CD4-positive, CD25-positive, alpha-beta regulatory T cell (primary cell): ENCODE measurements around the gene CSTB. TPM values are rescaled to one million over a fixed set of nuclear protein-coding genes. Genes with fewer than 3 reads are reported as not detected.

Source experiments
- ATAC-seq, 2 donors: fragments of 150-1000 bp; cut with Tn5 transposase; one replicate each; pipeline ENCODE4 v1.10.0; 2021; ENCODE audit warnings: low read depth in 2 of 2, moderate number of reproducible peaks in 2 of 2, moderate library complexity in 1 of 2
- DNase-seq, 3 donors: peaks; one replicate each; pipeline versions ENCODE4 v3.0.0 to v3.0.0-alpha.2; 2012 to 2022; ENCODE audit warnings: mixed read lengths in 1 of 3
- H3K27ac ChIP-seq: one replicate; pipeline ENCODE4 v1.7.0; 2013; ENCODE audit warnings: mild to moderate bottlenecking, low read length; ENCODE audit not compliant: insufficient read depth, poor library complexity, severe bottlenecking
- H3K27me3 ChIP-seq: one replicate; pipeline ENCODE4 v1.7.0; 2013; ENCODE audit warnings: low read length; ENCODE audit not compliant: control insufficient read depth, insufficient read depth
- H3K36me3 ChIP-seq: one replicate; pipeline ENCODE4 v1.7.0; 2013; ENCODE audit warnings: mild to moderate bottlenecking, low read length, moderate library complexity; ENCODE audit not compliant: control insufficient read depth, insufficient read depth
- H3K4me1 ChIP-seq: 2 replicates; pipeline ENCODE4 v1.7.0; 2013; ENCODE audit warnings: mild to moderate bottlenecking, low read length; ENCODE audit not compliant: insufficient read depth, control insufficient read depth, poor library complexity, severe bottlenecking
- H3K4me3 ChIP-seq: one replicate; pipeline ENCODE4 v1.7.0; 2013; ENCODE audit warnings: low read depth, mild to moderate bottlenecking, low read length, moderate library complexity
- H3K9me3 ChIP-seq, 2 experiments: 1 replicate in 1 of 2; 2 replicates in 1 of 2; pipeline ENCODE4 v1.7.0; 2013; ENCODE audit warnings: low read length in 2 of 2, mild to moderate bottlenecking in 1 of 2, moderate library complexity in 1 of 2; ENCODE audit not compliant: control insufficient read depth in 2 of 2
- H3K27ac Mint-ChIP-seq, 3 donors: one replicate each; pipeline ENCODE4 v1.8.0; 2020 to 2022; ENCODE audit warnings: mild to moderate bottlenecking in 3 of 3, mixed read lengths in 3 of 3, moderate library complexity in 2 of 3
- H3K27me3 Mint-ChIP-seq: one replicate; pipeline ENCODE4 v1.8.0; 2022; ENCODE audit warnings: mild to moderate bottlenecking, mixed read lengths
- H3K36me3 Mint-ChIP-seq: one replicate; pipeline ENCODE4 v1.8.0; 2020; ENCODE audit warnings: mixed read lengths
- H3K4me1 Mint-ChIP-seq, 4 donors: one replicate each; pipeline ENCODE4 v1.8.0; 2020 to 2022; ENCODE audit warnings: mixed read lengths in 4 of 4, mild to moderate bottlenecking in 1 of 4
- H3K4me3 Mint-ChIP-seq, 4 donors: one replicate each; pipeline ENCODE4 v1.8.0; 2020 to 2022; ENCODE audit warnings: mild to moderate bottlenecking in 4 of 4, mixed read lengths in 4 of 4, moderate library complexity in 3 of 4
- H3K9me3 Mint-ChIP-seq, 7 donors: one replicate each; pipeline ENCODE4 v1.8.0; 2020 to 2022; ENCODE audit warnings: mixed read lengths in 7 of 7, mild to moderate bottlenecking in 3 of 7, moderate library complexity in 2 of 7
- polyA plus RNA-seq, 4 donors: library from polyadenylated mRNA; unstranded; fragments of 300-500 nt; fragmentation: Illumina TruSeq; gene quantifications; one replicate each; pipeline ENCODE4 v1.2.3, GENCODE V29; 2021
- total RNA-seq: library from RNA; stranded (reverse); gene quantifications from one replicate; pipeline ENCODE4 v1.2.3, GENCODE V29; 2022

Gene CSTB
- total and polyA plus RNA-seq, 5 donors from 2014 or later: 24.5 to 138 (median 84.2) TPM

GRCh38 chr21:43790010-43790524 is 14.0 kb upstream of the CSTB start:
- ATAC-seq (no peak), DNase-seq (no peak)
- no peaks in the 10 kb centered on the region for H3K27me3 ChIP-seq
- H3K36me3 Mint-ChIP-seq: peaks cover 11% of the 10 kb centered on the region
- H3K4me1 ChIP-seq: peaks cover 21% of the 10 kb centered on the region
- peak overlapping the region; percentile 73 for H3K27ac ChIP-seq
- H3K4me1 Mint-ChIP-seq: peaks cover 0 to 29% (median 10%) of the 10 kb centered on the region in 4 donors
- H3K27ac Mint-ChIP-seq: peak overlapping the region in 2 of 3 donors; percentile 88 to 93
- no peaks in the 10 kb centered on the region for H3K27me3 Mint-ChIP-seq
- peaks cover 28% of the 10 kb centered on the region for H3K36me3 ChIP-seq
- peak overlapping the region; percentile 85 for H3K4me3 ChIP-seq
- H3K4me3 Mint-ChIP-seq: peak overlapping the region; percentile 88 to 96 (median 91)
- H3K9me3 Mint-ChIP-seq: no peaks in the 10 kb centered on the region
- H3K9me3 ChIP-seq: no peaks in the 10 kb centered on the region

- no peaks in the 10 kb centered on the region for H3K27me3 ChIP-seq
- peak; percentile 88 to 96 (median 89) for DNase-seq
- Mint-ChIP-seq H3K27ac (peak within 1 kb of the TSS; percentile 83 to 93 (median 88)), H3K4me1 (peaks cover 0 to 29% (median 10%) of the 10 kb centered on the region in 4 donors), H3K27me3 (no peaks in the 10 kb centered on the region), H3K9me3 (no peaks in the 10 kb centered on the region), H3K4me3 (peak within 1 kb of the TSS; percentile 88 to 96 (median 92)), H3K36me3 (peaks cover 9% of the 10 kb centered on the region)
- peak within 1 kb of the TSS; percentile 73 for H3K27ac ChIP-seq
- H3K4me3 ChIP-seq: peak within 1 kb of the TSS; percentile 85
- H3K36me3 ChIP-seq: peaks cover 22% of the 10 kb centered on the region
- ATAC-seq: peak; percentile 95 to 96
- H3K4me1 ChIP-seq: peaks cover 21% of the 10 kb centered on the region
- H3K9me3 ChIP-seq: no peaks in the 10 kb centered on the region
Measured at GRCh38 chr21:43789276-43790009, 13.3 kb upstream of the CSTB start, which contains the start of gene RRP1. Gene RRP1, plus strand, starts transcription at chr21:43789577. Its CDS starts 53 bp downstream, at chr21:43789630.

DNA sequence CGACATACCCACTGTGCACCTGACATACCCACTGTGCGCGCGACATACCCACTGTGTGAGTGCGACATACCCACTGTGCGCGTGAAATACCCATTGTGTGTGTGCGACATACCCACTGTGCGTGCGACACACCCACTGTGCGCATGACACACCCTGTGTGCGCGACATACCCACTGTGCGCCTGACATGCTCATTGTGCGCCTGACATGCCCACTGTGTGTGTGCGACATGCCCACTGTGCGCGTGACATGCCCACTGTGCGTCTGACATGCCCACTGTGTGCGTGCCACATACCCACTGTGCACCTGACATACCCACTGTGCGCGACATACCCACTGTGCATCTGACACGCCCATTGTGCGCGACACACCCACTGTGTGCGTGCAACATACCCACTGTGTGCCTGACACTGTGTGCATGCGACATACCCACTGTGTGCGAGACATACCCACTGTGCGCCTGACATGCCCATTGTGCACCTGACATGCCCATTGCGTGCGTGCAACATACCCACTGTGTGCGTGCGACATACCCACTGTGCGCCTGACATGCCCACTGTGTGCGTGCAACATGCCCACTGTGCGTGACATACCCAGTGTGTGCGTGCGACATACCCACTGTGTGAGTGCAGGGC is 10.8 kb upstream of the CSTB start:
- no peaks in the 10 kb centered on the region for H3K27me3 ChIP-seq
- Mint-ChIP-seq H3K9me3 (no peaks in the 10 kb centered on the region), H3K27me3 (no peaks in the 10 kb centered on the region), H3K27ac (no peak overlapping the region), H3K4me1 (peaks cover 0 to 23% (median 12%) of the 10 kb centered on the region in 4 donors), H3K36me3 (peaks cover 2% of the 10 kb centered on the region), H3K4me3 (peak overlapping the region in 1 of 4 donors; percentile 29)
- H3K27ac ChIP-seq: no peak overlapping the region
- no peak for ATAC-seq
- peaks cover under 1% of the 10 kb centered on the region for H3K36me3 ChIP-seq
- DNase-seq: no peak
- no peak overlapping the region for H3K4me3 ChIP-seq
- H3K4me1 ChIP-seq: peaks cover 21% of the 10 kb centered on the region
- no peaks in the 10 kb centered on the region for H3K9me3 ChIP-seq

DNA sequence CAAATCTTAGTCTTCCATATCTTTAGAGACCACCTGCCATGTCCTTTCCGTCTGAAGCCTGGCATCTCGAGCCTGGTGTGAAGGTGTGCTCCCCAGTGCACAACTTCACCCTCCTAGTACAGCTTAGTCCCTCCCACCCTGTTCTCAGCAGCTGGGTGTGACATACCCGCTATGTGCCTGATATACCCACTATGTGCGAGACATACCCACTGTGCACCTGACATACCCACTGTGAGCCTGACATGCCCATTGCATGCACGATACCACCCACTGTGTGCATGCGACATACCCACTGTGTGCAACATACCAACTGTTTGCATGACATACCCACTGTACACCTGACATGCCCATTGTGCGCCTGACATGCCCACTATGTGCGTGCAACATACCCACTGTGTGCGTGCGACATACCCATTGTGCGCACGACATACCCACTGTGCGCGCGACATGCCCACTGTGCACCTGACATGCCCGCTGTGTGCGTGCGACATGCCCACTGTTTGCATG is 10.2 kb upstream of the CSTB start:
- Mint-ChIP-seq H3K9me3 (no peaks in the 10 kb centered on the region), H3K4me3 (peak overlapping the region in 3 of 4 donors; percentile 9 to 53 (median 32)), H3K4me1 (peaks cover 0 to 20% (median 10%) of the 10 kb centered on the region in 4 donors), H3K27ac (no peak overlapping the region), H3K36me3 (no peaks in the 10 kb centered on the region), H3K27me3 (no peaks in the 10 kb centered on the region)
- ATAC-seq: no peak
- Histone ChIP-seq H3K27me3 (no peaks in the 10 kb centered on the region), H3K36me3 (no peaks in the 10 kb centered on the region), H3K4me3 (no peak overlapping the region), H3K9me3 (no peaks in the 10 kb centered on the region), H3K27ac (no peak overlapping the region), H3K4me1 (peaks cover 20% of the 10 kb centered on the region)
- DNase-seq: no peak

DNA sequence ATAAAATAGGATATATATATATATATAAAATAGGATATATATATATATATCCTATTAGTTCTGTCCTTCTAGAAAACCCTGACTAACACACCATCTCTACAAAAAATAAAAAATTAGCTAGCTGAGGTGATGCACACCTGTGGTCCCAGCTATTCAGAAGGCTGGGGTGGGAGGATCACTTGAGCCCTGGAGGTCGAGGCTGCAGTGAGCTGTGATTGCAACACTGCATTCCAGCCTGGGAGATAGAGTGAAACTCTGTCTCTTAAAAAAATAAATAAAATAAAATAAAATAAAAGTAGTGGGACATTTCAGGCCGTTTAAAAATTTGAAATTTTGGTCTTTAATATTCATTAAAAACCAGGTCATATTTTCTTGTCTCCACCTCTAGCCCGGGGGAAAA is 9.0 kb upstream of the CSTB start:
- H3K4me3 ChIP-seq: no peak overlapping the region
- ATAC-seq: no peak
- no peaks in the 10 kb centered on the region for H3K27me3 ChIP-seq
- no peaks in the 10 kb centered on the region for H3K36me3 ChIP-seq
- no peak overlapping the region for H3K27ac Mint-ChIP-seq
- no peak overlapping the region for H3K27ac ChIP-seq
- H3K4me1 ChIP-seq: peaks cover 9% of the 10 kb centered on the region
- H3K4me3 Mint-ChIP-seq: peak overlapping the region in 1 of 4 donors; percentile 41
- no peaks in the 10 kb centered on the region for H3K27me3 Mint-ChIP-seq
- H3K9me3 Mint-ChIP-seq: no peaks in the 10 kb centered on the region
- H3K9me3 ChIP-seq: no peaks in the 10 kb centered on the region
- H3K36me3 Mint-ChIP-seq: no peaks in the 10 kb centered on the region
- no peak for DNase-seq
- H3K4me1 Mint-ChIP-seq: peaks cover 0 to 10% (median 5%) of the 10 kb centered on the region in 4 donors

GRCh38 chr21:43783098-43783700 is 7.1 kb upstream of the CSTB start:
- Histone ChIP-seq H3K27me3 (no peaks in the 10 kb centered on the region), H3K27ac (no peak overlapping the region), H3K4me3 (no peak overlapping the region), H3K9me3 (no peaks in the 10 kb centered on the region), H3K36me3 (no peaks in the 10 kb centered on the region), H3K4me1 (peaks cover 7% of the 10 kb centered on the region)
- Mint-ChIP-seq H3K9me3 (peaks cover 0 to 2% (median 0%) of the 10 kb centered on the region in 7 donors), H3K27ac (no peak overlapping the region), H3K27me3 (no peaks in the 10 kb centered on the region), H3K4me1 (peaks cover 0 to 21% (median 12%) of the 10 kb centered on the region in 4 donors), H3K36me3 (no peaks in the 10 kb centered on the region), H3K4me3 (peak overlapping the region in 2 of 4 donors; percentile 32 to 41)
- DNase-seq: no peak
- ATAC-seq: no peak

DNA sequence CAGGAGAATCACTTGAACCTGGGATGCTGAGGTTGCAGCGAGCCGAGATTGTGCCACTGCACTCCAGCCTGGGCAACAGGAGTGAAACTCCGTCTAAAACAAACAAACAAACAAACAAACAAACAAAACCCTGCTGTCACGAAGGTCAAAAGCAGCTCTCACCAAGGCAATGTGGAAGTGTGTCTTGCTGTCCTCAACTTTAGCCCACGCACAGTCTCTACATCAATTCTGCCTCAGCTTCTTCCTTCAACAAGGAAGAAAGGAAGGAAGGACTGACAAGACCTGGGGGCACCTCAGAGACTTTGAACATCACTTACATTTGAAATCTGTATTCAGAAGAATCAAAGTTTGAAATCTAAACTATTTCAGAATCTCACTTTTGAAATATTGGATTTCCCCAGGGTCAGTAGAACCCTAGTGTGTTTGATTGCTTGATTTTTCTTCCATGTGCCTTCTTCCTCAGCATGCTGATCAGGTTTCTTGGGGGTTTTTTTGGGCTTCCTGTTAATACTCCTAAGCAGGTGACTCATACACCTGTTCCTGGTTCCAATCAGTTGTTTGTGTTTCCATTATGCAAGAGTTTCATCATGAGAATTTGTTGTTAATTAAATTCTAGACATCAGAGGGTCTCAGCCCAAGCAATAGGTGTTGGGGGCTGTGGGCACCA is 6.5 kb upstream of the CSTB start:
- Mint-ChIP-seq H3K9me3 (peaks cover 0 to 2% (median 0%) of the 10 kb centered on the region in 7 donors), H3K36me3 (no peaks in the 10 kb centered on the region), H3K4me3 (peak overlapping the region in 1 of 4 donors; percentile 56), H3K27ac (no peak overlapping the region), H3K27me3 (no peaks in the 10 kb centered on the region), H3K4me1 (peaks cover 0 to 22% (median 14%) of the 10 kb centered on the region in 4 donors)
- Histone ChIP-seq H3K36me3 (no peaks in the 10 kb centered on the region), H3K4me1 (peaks cover 12% of the 10 kb centered on the region), H3K9me3 (no peaks in the 10 kb centered on the region), H3K27me3 (no peaks in the 10 kb centered on the region), H3K27ac (no peak overlapping the region), H3K4me3 (no peak overlapping the region)
- DNase-seq (no peak), ATAC-seq (no peak)
